NOMO-1 treated with DMSO at 0.1 percent for 48 hours (cell line): ENCODE measurements around the gene PNMA3.
"Not testable (repeated sequence)": the region's sequence is repeated elsewhere in the genome, so short reads cannot be mapped to it uniquely, and the experiment has no call there.

Experiments used
- DNase-seq: peaks from one replicate; lab custom pipeline; 2025; ENCODE audit not compliant: unreplicated experiment; lab: John Stamatoyannopoulos, UW

PNMA3 gene

GRCh38 chrX:153073331-153073730 lies 17.1 kb downstream of the PNMA3 start:
- DNase-seq = not testable (repeated sequence)

DNA sequence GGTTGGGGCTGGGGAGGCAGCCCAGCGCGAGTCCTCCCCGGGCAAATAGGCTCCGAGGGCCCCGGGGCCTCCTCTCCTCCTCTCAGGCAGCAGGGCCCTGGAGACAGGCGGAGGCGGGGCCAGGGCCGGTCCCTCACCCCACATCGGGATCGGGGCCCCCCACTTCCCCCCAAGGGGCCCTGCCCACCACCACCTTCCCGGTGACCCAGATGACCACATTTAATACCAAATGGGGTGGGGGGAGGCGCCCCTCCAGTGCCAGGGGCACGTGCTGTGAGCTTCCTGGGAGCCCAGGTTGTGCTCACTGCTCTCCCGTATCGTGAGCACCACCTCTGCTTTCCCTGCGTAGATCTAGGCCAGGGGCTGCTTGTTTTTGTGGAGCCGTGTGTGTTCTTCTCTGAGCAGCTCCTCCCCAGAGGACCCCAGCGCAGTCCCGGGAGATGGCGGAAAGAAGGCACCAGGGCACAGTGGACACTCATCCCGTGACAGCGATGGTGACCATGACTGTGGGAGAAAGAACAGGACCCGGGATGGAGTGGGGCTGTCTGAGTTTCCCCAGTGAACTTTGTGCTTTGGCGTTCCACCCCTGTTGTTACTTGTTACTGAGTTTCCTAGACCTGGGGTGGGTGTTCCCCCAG lies 18.1 kb downstream of the PNMA3 start:
- no peak for DNase-seq

- no peak for DNase-seq
These were observed 18.7 kb downstream of the PNMA3 start for GRCh38 chrX:153074935-153075334.

DNA sequence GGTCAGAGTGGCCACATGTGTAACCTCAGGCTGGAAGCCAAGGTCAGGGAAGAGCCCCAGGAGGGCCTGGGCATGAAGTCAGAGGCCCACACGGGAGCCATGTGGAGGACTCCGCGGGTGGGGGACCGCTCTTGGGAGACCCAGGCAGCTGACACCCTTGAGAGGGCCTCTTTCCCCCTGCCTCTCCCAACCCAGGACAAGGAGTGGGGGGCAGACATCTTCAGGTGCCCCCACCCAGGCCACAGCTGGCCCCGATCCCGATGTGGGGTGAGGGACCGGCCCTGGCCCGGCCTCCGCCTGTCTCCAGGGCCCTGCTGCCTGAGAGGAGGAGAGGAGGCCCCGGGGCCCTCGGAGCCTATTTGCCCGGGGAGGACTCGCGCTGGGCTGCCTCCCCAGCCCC lies 19.1 kb downstream of the PNMA3 start:
- DNase-seq = no peak

GRCh38 chrX:153077437-153078135 lies 21.3 kb downstream of the PNMA3 start:
- not testable (repeated sequence) for DNase-seq

GRCh38 chrX:153083238-153083923 lies 27.1 kb downstream of the PNMA3 start:
- DNase-seq = not testable (repeated sequence)

DNA sequence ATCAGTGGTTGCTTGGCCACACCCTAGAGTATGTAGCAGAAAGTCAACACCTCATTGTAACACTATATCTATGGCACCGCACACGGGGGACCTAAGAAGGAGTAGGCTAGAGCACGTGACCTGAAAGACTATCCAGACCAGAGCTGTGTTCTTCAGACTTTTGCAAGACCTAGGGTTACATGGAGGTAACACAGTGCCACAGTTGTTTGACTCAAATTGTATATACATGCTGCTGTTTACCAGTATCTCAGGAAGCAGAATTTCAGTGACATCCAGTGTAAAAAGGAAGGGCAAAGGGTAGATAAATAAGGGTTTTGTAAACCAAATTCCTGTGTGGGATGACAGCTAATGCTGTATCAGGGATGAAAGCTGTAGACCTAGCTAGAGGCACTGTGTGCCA lies 46.1 kb downstream of the PNMA3 start:
- DNase-seq = no peak

- not testable (repeated sequence) for DNase-seq
These were observed 48.7 kb downstream of the PNMA3 start for GRCh38 chrX:153104959-153105358.

DNA sequence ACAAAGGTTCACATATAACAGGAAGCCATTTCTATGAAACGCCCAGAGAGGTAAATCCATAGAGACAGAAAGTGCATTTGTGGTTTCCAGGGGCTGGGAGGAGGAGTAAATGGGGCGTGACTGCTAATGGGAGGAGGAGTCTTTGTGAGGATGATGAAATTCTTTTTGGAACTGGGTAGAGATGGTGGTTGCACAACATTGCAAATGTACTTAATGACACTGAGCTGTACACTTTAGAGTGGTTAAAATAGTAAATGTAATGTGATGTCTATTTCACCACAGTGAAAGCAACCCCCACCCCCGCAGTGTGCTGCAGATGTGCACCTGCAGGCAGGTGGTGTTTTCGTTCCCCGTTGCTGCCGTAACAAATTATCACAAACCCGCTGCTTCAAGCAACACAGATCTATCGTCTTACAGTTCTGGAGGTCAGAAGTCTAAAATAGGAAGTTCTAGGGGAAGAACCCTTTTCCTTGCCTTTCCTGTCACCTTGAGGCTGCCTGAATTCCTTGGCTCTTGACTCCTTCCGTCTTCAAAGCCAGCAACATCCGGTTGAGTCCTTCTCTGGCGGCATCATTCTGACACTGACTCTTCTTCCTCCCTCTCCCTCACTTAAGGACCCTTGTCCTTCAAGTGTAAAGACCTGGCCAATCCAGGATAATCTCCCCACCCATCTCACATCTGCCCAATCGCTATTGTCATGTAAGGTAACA lies 50.0 kb downstream of the PNMA3 start:
- DNase-seq = not testable (repeated sequence)
